22Rv1 (cell line): ENCODE measurements around the gene RAMP1.
"Not testable (repeated sequence)": the region's sequence is repeated elsewhere in the genome, so short reads cannot be mapped to it uniquely, and the experiment has no call there.

Experiments
- CTCF ChIP-seq: fragments of 450-650 bp; IDR thresholded peaks from 2 replicates; pipeline ENCODE4 v1.5.1; 2017; ENCODE audit warnings: mild to moderate bottlenecking
- ZFX ChIP-seq: fragments of 450-650 bp; IDR thresholded peaks from 2 replicates; pipeline ENCODE4 v1.6.1; 2017; ENCODE audit warnings: antibody characterized with exemption, borderline replicate concordance

- not testable (repeated sequence) for TF ChIP-seq CTCF, ZFX
Measured at GRCh38 chr2:237868074-237868473, 8.7 kb downstream of the RAMP1 start.
